ENCODE data around the gene NALCN. TPM values are rescaled to one million over a fixed set of nuclear protein-coding genes. Genes with fewer than 3 reads are reported as not detected.

NALCN gene
- total RNA-seq, 2 donors from 2014 or later = 0.11 TPM; not detected in 1

- Mint-ChIP-seq H3K36me3 (ENCODE audit: low read depth) (no peaks in the 10 kb centered on the region), H3K27me3 (ENCODE audit: insufficient read depth) (no peaks in the 10 kb centered on the region), H3K4me1 (no peaks in the 10 kb centered on the region), H3K27ac (no peak overlapping the region), H3K9me3 (no peaks in the 10 kb centered on the region), H3K4me3 (no peak overlapping the region)
- DNase-seq = no peak
- H3K27me3 ChIP-seq (ENCODE audit: control insufficient read depth, insufficient read depth, low read length, poor library complexity, severe bottlenecking) = no peaks in the 10 kb centered on the region
- no peaks in the 10 kb centered on the region for H3K9me3 ChIP-seq (ENCODE audit: control insufficient read depth, low read length)
- H3K36me3 ChIP-seq (ENCODE audit: control insufficient read depth, insufficient read depth, low read length) = no peaks in the 10 kb centered on the region
- TF ChIP-seq CTCF (conservative IDR thresholded peaks at IDR 0.05) = no peak
- H3K27ac ChIP-seq (ENCODE audit: low read depth, low read length) = no peak overlapping the region
- H3K4me1 ChIP-seq (ENCODE audit: control insufficient read depth, insufficient read depth, low read length) = no peaks in the 10 kb centered on the region
- no peak overlapping the region for H3K4me3 ChIP-seq (ENCODE audit: low read length)
- no CpG with 5 or more reads among the region's 1 CpG for WGBS, 2 experiments (ENCODE audit: insufficient coverage in 1 of 2, insufficient read length in 1 of 2)
- no peak overlapping the region for H3K9ac ChIP-seq (ENCODE audit: extremely low read depth, low read length, poor library complexity, severe bottlenecking)
These were observed 118.5 kb downstream of the NALCN start for GRCh38 chr13:101297794-101298193.

- Histone ChIP-seq H3K4me1 (ENCODE audit: control insufficient read depth, insufficient read depth, low read length) (no peaks in the 10 kb centered on the region), H3K36me3 (ENCODE audit: control insufficient read depth, insufficient read depth, low read length) (no peaks in the 10 kb centered on the region), H3K9me3 (ENCODE audit: control insufficient read depth, low read length) (no peaks in the 10 kb centered on the region), H3K27ac (ENCODE audit: low read depth, low read length) (no peak overlapping the region), H3K27me3 (ENCODE audit: control insufficient read depth, insufficient read depth, low read length, poor library complexity, severe bottlenecking) (no peaks in the 10 kb centered on the region), H3K9ac (ENCODE audit: extremely low read depth, low read length, poor library complexity, severe bottlenecking) (no peak overlapping the region), H3K4me3 (ENCODE audit: low read length) (no peak overlapping the region)
- no peak for DNase-seq
- Mint-ChIP-seq H3K4me3 (no peak overlapping the region), H3K27ac (no peak overlapping the region), H3K9me3 (no peaks in the 10 kb centered on the region), H3K4me1 (no peaks in the 10 kb centered on the region), H3K27me3 (ENCODE audit: insufficient read depth) (no peaks in the 10 kb centered on the region), H3K36me3 (ENCODE audit: low read depth) (no peaks in the 10 kb centered on the region)
- TF ChIP-seq CTCF (conservative IDR thresholded peaks at IDR 0.05) = no peak
- WGBS, 2 experiments (ENCODE audit: insufficient coverage in 1 of 2, insufficient read length in 1 of 2) = 100% methylated on average over 1 of the region's 1 CpG
These were observed 123.6 kb downstream of the NALCN start for GRCh38 chr13:101292711-101293110.

- no peaks in the 10 kb centered on the region for H3K4me1 Mint-ChIP-seq
- no peaks in the 10 kb centered on the region for H3K27me3 ChIP-seq (ENCODE audit: control insufficient read depth, insufficient read depth, low read length, poor library complexity, severe bottlenecking)
- no peaks in the 10 kb centered on the region for H3K9me3 ChIP-seq (ENCODE audit: control insufficient read depth, low read length)
- H3K9me3 Mint-ChIP-seq = no peaks in the 10 kb centered on the region
- no peaks in the 10 kb centered on the region for H3K36me3 ChIP-seq (ENCODE audit: control insufficient read depth, insufficient read depth, low read length)
- no peaks in the 10 kb centered on the region for H3K27me3 Mint-ChIP-seq (ENCODE audit: insufficient read depth)
- H3K36me3 Mint-ChIP-seq (ENCODE audit: low read depth) = no peaks in the 10 kb centered on the region
- whole genome bisulfite sequencing, 2 experiments (ENCODE audit: insufficient coverage in 1 of 2, insufficient read length in 1 of 2) = 93 to 100% methylated on average over 2 to 10 of the region's 10 CpGs
- no peaks in the 10 kb centered on the region for H3K4me1 ChIP-seq (ENCODE audit: control insufficient read depth, insufficient read depth, low read length)
- H3K27ac ChIP-seq (ENCODE audit: low read depth, low read length) = no peak overlapping the region
- no peak for DNase-seq
- TF ChIP-seq CTCF (conservative IDR thresholded peaks at IDR 0.05) = no peak
- H3K4me3 Mint-ChIP-seq = no peak overlapping the region
- H3K27ac Mint-ChIP-seq = no peak overlapping the region
- H3K9ac ChIP-seq (ENCODE audit: extremely low read depth, low read length, poor library complexity, severe bottlenecking) = no peak overlapping the region
- H3K4me3 ChIP-seq (ENCODE audit: low read length) = no peak overlapping the region
These were observed 124.4 kb downstream of the NALCN start for GRCh38 chr13:101291646-101292515.
